T-helper 2 cell treated with Interferon-gamma antibody and Interleukin-4, amounts not matched to agents 100 ng/mL and 5 ng/mL, for 36 hours (primary cell): ENCODE results near the gene EME1. TPM values are rescaled to one million over a fixed set of nuclear protein-coding genes. Genes with fewer than 3 reads are reported as not detected.
"Not testable (repeated sequence)": the region's sequence is repeated elsewhere in the genome, so short reads cannot be mapped to it uniquely, and the experiment has no call there.

Experiments used
- intact Hi-C: fragments of 100-400 bp; cut with micrococcal nuclease; formaldehyde crosslinking; loops from one replicate; pipeline ENCODE4 v1.15.1; 2023
- total RNA-seq: library from RNA; stranded (reverse); gene quantifications from 2 replicates; pipeline ENCODE4 v1.2.3, GENCODE V29; 2022

The EME1 gene
- total RNA-seq, 1 donor from 2014 or later: 23.2 TPM

DNA sequence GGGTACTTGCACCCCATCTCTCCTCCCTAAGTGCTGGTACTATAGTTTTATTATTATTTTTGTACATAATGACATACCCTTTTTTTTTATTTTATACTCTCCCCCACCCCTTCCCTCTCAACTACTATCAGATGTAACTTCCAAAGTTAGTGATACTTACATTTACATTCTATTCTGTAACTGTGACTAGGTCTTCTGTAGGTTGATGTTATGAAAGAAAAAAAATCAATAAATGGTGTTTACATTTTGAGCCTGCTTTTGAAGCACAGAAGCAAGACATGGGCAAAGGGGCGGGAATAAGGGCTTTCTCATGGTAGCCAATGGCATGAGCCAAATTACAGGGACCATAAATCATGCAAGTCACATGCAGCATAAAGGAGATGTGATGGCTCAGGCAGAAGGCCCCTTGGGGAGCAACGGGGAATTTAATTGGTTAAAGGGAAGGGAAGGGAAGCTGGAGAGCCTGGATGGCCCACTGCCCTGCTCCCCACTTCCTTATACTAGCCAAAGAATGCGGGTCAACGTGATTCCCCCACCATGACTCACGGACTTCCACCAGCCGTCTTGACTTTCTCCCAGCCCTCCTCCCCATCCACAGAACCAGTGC, 50.6 kb downstream of the EME1 start:
- intact Hi-C loops: no loop called here

GRCh38 chr17:50424246-50424995, 51.4 kb downstream of the EME1 start:
- intact Hi-C loops: no loop called here

DNA sequence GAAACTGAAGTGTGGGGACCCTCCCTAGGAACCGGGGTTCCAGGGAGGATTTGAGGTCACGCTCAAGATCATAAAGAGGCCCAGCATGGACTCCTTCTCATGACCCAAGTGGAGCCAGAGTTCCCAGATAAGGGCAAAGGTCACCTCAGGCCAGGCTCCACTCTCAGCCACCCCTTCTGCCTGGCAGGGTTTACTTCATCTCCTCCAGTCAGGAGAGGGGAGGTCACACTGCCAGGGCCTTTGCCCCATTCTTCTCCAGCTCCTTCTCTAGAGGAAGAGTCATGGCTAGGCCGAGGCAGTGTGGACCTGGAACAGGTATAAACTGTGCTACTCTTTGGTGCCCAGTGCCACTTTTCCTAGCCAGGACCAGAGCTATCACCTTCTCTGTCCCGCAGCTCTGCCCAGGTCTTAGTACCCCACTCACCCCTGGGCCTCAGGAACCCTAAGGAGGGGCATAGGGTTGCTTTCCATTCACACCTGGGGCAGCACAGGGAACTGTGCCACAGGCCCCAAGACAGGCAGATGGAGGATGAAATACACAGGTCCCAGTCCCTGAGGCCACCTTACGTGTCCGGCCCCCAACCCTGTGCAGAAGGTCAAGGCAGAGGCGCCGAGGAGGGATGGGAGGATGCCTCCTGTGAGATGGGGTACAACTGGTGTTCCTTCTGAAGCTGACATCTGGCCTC, 52.1 kb downstream of the EME1 start:
- intact Hi-C loops: no loop called here

DNA sequence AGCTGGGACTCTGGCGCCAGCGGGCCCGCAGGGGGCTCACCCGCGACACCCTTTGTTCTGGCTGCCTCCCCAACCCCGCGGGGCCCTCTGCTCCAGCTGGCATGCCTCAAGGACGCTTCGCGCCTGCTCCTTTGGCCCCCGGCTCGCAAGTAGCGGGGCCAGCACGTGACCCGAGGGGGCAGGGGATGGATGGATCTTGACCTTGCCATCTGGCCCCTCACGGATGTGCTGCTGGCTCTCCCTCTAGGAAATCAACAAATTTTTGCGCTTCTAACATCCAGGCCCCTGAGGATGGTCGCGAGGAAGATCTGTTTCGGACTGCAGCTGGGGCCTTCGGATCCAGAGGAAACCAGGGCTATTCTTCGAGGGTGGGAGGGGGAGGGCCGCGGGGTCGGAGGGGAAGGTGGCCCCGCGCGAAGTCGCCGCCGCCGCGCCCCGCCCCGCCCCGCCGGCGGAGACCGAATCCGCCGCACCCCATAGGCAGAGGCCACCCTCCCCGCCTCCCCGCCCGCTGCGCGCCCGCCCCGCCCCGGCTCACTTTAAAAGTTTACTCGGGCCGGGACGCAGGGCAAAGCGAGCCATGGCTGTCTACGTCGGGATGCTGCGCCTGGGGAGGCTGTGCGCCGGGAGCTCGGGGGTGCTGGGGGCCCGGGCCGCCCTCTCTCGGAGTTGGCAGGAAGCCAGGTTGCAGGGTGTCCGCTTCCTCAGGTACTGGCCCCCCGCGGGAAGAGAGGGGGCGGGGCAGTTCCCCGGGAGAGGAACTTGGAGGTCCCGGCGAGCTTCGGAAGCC, 52.8 kb downstream of the EME1 start, which contains the start of gene ACSF2:
Gene ACSF2 (plus strand): TSS at position 537 of the 790 bp plus-strand sequence. CDS start 44 bp downstream, at position 581.
- intact Hi-C loops: loop anchor here (2.0 kb wide), 1 partner anchor 53 kb away; the partner anchor contains the start of gene RSAD1

DNA sequence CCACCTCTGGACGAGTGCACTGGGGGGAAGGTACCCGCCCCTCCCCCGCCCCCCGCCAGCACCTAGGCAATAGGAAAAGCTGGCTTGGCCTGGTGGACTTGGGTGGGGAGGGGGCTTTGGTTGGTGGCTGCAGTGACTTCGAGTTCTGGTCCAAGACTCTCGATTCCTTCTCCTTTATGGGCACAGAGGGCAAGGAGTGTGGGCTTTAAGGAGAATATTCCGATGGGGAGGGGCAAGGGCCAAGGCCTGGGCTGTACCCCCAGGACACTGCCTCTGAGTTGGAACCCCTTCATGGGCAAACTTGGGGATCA, 53.4 kb downstream of the EME1 start:
- intact Hi-C loops: loop anchor here (2.0 kb wide), 1 partner anchor 52 kb away; the partner anchor contains the start of gene RSAD1

GRCh38 chr17:50426814-50427787, 54.1 kb downstream of the EME1 start:
- intact Hi-C loops: loop anchor here (1.0 to 2.0 kb wide), 2 partner anchors 30 to 52 kb away; partner anchors contain the start of genes LRRC59 and RSAD1

- intact Hi-C loops: not testable (repeated sequence)
Measured at GRCh38 chr17:50428126-50428525, 55.1 kb downstream of the EME1 start.

GRCh38 chr17:50428831-50429424, 55.9 kb downstream of the EME1 start:
- intact Hi-C loops: no loop called here

- intact Hi-C loops: no loop called here
Measured at GRCh38 chr17:50429793-50430192, 56.8 kb downstream of the EME1 start.

Other genes starting within 250 kb of the EME1 start
- gene SAMD14, start 243.1 kb upstream of the EME1 start, total RNA-seq: 0.98 and 1.1 TPM in 2 replicates
- gene PPP1R9B, start 222.6 kb upstream of the EME1 start, total RNA-seq: 160 and 163 TPM in 2 replicates
- not detected in 2 replicates for gene SGCA, start 207.2 kb upstream of the EME1 start, total RNA-seq
- 1.2 and 1.5 TPM in 2 replicates for gene COL1A1, start 171.6 kb upstream of the EME1 start, total RNA-seq
- gene TMEM92, start 98.8 kb upstream of the EME1 start, total RNA-seq: 0.30 and 0.59 TPM in 2 replicates
- gene XYLT2, start 27.1 kb upstream of the EME1 start, total RNA-seq: 34.3 and 35.9 TPM in 2 replicates
- gene MRPL27, start within 50 bp of the EME1 start, total RNA-seq: 75.6 and 81.1 TPM in 2 replicates
- 92.8 and 94.4 TPM in 2 replicates for gene LRRC59, start 24.3 kb downstream of the EME1 start, total RNA-seq
- gene ACSF2, start 53.0 kb downstream of the EME1 start, total RNA-seq: 27.3 and 29.5 TPM in 2 replicates
- not detected in 2 replicates for gene CHAD, start 95.7 kb downstream of the EME1 start, total RNA-seq
- gene RSAD1, start 105.6 kb downstream of the EME1 start, total RNA-seq: 31.6 and 32.3 TPM in 2 replicates
- 6.4 and 6.8 TPM in 2 replicates for gene MYCBPAP, start 135.2 kb downstream of the EME1 start, total RNA-seq
- not detected in 2 replicates for gene EPN3, start 159.5 kb downstream of the EME1 start, total RNA-seq
- gene SPATA20, start 173.9 kb downstream of the EME1 start, total RNA-seq: 13.5 and 14.5 TPM in 2 replicates
- gene CACNA1G, start 187.5 kb downstream of the EME1 start, total RNA-seq: 0.02 TPM in 1 of 2 replicates, not detected in the other